ENCODE measurements around the gene CAPZA2. TPM values are rescaled to one million over a fixed set of nuclear protein-coding genes. Genes with fewer than 3 reads are reported as not detected.
"Not testable (repeated sequence)": the region's sequence is repeated elsewhere in the genome, so short reads cannot be mapped to it uniquely, and the experiment has no call there.

Gene CAPZA2
- total RNA-seq, 1 donor from 2014 or later, result 210 TPM

GRCh38 chr7:116955340-116955739, 93.0 kb downstream of the CAPZA2 start:
- Histone ChIP-seq H3K4me2 (peak overlapping the region; percentile 87), H3K9ac (no peak overlapping the region), H3K27ac (no peak overlapping the region), H3K36me3 (no peaks in the 10 kb centered on the region), H3K79me2 (ENCODE audit: low read depth) (peaks cover 3% of the 10 kb centered on the region), H3K27me3 (no peaks in the 10 kb centered on the region), H3F3A (ENCODE audit: low read depth) (peaks cover 18% of the 10 kb centered on the region), H4K20me1 (ENCODE audit: low read depth) (no peaks in the 10 kb centered on the region), H3K4me1 (peaks cover 13% of the 10 kb centered on the region), H3K4me3 (no peak overlapping the region), H3K9me3 (ENCODE audit: low read depth) (no peaks in the 10 kb centered on the region), H2AFZ (replicated peaks) (no peak overlapping the region)
- DNase-seq (ENCODE audit: low spot score), result no peak
- no peak for TF ChIP-seq EZH2phosphoT487 (IDR thresholded peaks at IDR 0.05)
- H3K9me3 Mint-ChIP-seq, result no peaks in the 10 kb centered on the region
- no peak overlapping the region for H3K27ac Mint-ChIP-seq
- H3K36me3 Mint-ChIP-seq, result no peaks in the 10 kb centered on the region
- H3K4me3 Mint-ChIP-seq, result peak overlapping the region; percentile 99
- H3K4me1 Mint-ChIP-seq, result peaks cover 22% of the 10 kb centered on the region
- no peaks in the 10 kb centered on the region for H3K27me3 Mint-ChIP-seq (ENCODE audit: insufficient read depth, low read depth)

DNA sequence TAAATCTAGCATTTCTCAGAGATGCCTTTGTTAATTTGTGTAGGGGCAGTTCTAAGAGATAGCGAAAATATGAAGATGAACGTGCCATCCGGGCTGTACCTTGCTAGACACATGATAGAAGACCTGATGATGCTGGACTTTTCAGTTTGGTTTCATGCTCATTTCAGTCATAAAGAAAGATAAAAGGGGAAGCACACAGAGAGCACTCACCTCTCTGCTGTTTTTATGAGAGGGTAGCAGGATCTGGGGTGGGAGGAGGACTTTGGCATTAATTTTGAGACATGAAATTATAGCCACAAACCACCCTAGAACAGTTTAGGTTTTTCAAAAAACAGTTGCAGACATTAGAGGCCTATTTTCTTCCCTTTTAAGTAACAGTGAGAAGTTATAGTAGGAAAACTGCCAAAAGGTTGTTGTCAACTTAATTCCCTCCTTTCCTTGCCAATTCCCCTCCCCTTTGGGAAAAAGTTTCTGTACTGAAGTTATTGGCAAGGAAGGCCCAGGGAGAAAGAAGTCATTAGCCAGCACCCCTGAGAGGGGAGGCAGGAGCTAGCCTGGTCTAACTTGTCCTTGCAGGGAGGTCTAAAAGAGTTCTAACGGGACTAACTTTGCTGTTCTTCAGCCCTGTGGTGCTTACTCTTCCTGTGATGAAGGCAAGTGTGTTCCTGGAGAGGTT, 93.6 kb downstream of the CAPZA2 start:
- H3K79me2 ChIP-seq (ENCODE audit: low read depth), result peaks cover 6% of the 10 kb centered on the region
- H3K4me1 ChIP-seq, result peaks cover 13% of the 10 kb centered on the region
- H3K27ac ChIP-seq, result no peak overlapping the region
- H4K20me1 ChIP-seq (ENCODE audit: low read depth), result no peaks in the 10 kb centered on the region
- no peak overlapping the region for H3K4me3 ChIP-seq
- no peaks in the 10 kb centered on the region for H3K36me3 Mint-ChIP-seq
- H3K27ac Mint-ChIP-seq, result no peak overlapping the region
- TF ChIP-seq EZH2 (IDR thresholded peaks at IDR 0.05), result no peak
- TF ChIP-seq CTCF (IDR thresholded peaks at IDR 0.05), result no peak
- no peak for TF ChIP-seq EZH2phosphoT487 (IDR thresholded peaks at IDR 0.05)
- peaks cover 18% of the 10 kb centered on the region for H3F3A ChIP-seq (ENCODE audit: low read depth)
- no peaks in the 10 kb centered on the region for H3K36me3 ChIP-seq
- H3K4me3 Mint-ChIP-seq, result no peak overlapping the region
- no peak overlapping the region for H3K4me2 ChIP-seq
- no peak overlapping the region for H3K9ac ChIP-seq
- H3K4me1 Mint-ChIP-seq, result peaks cover 20% of the 10 kb centered on the region
- no peak for DNase-seq (ENCODE audit: low spot score)
- no peaks in the 10 kb centered on the region for H3K27me3 Mint-ChIP-seq (ENCODE audit: insufficient read depth, low read depth)
- H3K9me3 ChIP-seq (ENCODE audit: low read depth), result no peaks in the 10 kb centered on the region
- H3K9me3 Mint-ChIP-seq, result no peaks in the 10 kb centered on the region
- no peaks in the 10 kb centered on the region for H3K27me3 ChIP-seq
- H2AFZ ChIP-seq (replicated peaks), result no peak overlapping the region

- Histone ChIP-seq H3K27me3 (no peaks in the 10 kb centered on the region), H4K20me1 (ENCODE audit: low read depth) (no peaks in the 10 kb centered on the region), H2AFZ (replicated peaks) (no peak overlapping the region), H3K4me3 (no peak overlapping the region), H3K9ac (no peak overlapping the region), H3K9me3 (ENCODE audit: low read depth) (no peaks in the 10 kb centered on the region), H3K4me1 (peaks cover 13% of the 10 kb centered on the region), H3K79me2 (ENCODE audit: low read depth) (peaks cover 6% of the 10 kb centered on the region), H3F3A (ENCODE audit: low read depth) (peaks cover 18% of the 10 kb centered on the region), H3K27ac (no peak overlapping the region), H3K4me2 (no peak overlapping the region), H3K36me3 (no peaks in the 10 kb centered on the region)
- peaks cover 2% of the 10 kb centered on the region for H3K9me3 Mint-ChIP-seq
- peaks cover 18% of the 10 kb centered on the region for H3K4me1 Mint-ChIP-seq
- H3K36me3 Mint-ChIP-seq, result peaks cover 2% of the 10 kb centered on the region
- H3K27ac Mint-ChIP-seq, result no peak overlapping the region
- H3K4me3 Mint-ChIP-seq, result no peak overlapping the region
- no peaks in the 10 kb centered on the region for H3K27me3 Mint-ChIP-seq (ENCODE audit: insufficient read depth, low read depth)
- TF ChIP-seq EZH2phosphoT487 (IDR thresholded peaks at IDR 0.05) (no peak), EZH2 (IDR thresholded peaks at IDR 0.05) (no peak), CTCF (IDR thresholded peaks at IDR 0.05) (no peak)
- no peak for DNase-seq (ENCODE audit: low spot score)
These were observed 94.1 kb downstream of the CAPZA2 start for GRCh38 chr7:116956477-116956804.

DNA sequence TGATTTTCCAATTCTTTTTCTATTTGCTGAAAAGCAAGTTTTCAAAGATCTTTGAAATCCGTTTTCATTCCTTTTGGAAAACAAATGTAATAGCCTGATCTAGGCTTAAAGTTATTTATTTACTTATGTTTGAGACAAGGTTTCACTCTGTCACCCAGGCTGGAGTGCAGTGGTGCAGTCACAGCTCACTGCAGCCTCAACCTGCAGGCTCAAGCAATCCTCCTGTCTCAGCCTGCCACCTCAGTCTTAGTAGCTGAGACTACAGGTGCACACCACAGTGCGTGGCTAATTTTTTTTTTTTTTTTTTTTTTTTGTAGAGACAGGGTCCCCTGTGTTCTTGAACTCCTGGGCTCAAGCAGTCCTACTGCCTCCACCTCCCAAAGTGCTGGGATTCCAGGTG, 95.5 kb downstream of the CAPZA2 start:
- no peak overlapping the region for H2AFZ ChIP-seq (replicated peaks)
- Mint-ChIP-seq H3K4me1 (peaks cover 11% of the 10 kb centered on the region), H3K9me3 (peaks cover 3% of the 10 kb centered on the region), H3K27me3 (ENCODE audit: insufficient read depth, low read depth) (no peaks in the 10 kb centered on the region), H3K27ac (no peak overlapping the region), H3K4me3 (no peak overlapping the region), H3K36me3 (peaks cover 5% of the 10 kb centered on the region)
- H3K4me3 ChIP-seq, result no peak overlapping the region
- TF ChIP-seq EZH2phosphoT487 (IDR thresholded peaks at IDR 0.05), result no peak
- no peak for TF ChIP-seq CTCF (IDR thresholded peaks at IDR 0.05)
- TF ChIP-seq EZH2 (IDR thresholded peaks at IDR 0.05), result no peak
- peaks cover 6% of the 10 kb centered on the region for H3K79me2 ChIP-seq (ENCODE audit: low read depth)
- peaks cover 10% of the 10 kb centered on the region for H3F3A ChIP-seq (ENCODE audit: low read depth)
- no peaks in the 10 kb centered on the region for H3K27me3 ChIP-seq
- H3K9ac ChIP-seq, result no peak overlapping the region
- no peak for DNase-seq (ENCODE audit: low spot score)
- no peaks in the 10 kb centered on the region for H3K9me3 ChIP-seq (ENCODE audit: low read depth)
- no peaks in the 10 kb centered on the region for H3K36me3 ChIP-seq
- no peaks in the 10 kb centered on the region for H4K20me1 ChIP-seq (ENCODE audit: low read depth)
- no peak overlapping the region for H3K27ac ChIP-seq
- H3K4me2 ChIP-seq, result no peak overlapping the region
- peaks cover 8% of the 10 kb centered on the region for H3K4me1 ChIP-seq

DNA sequence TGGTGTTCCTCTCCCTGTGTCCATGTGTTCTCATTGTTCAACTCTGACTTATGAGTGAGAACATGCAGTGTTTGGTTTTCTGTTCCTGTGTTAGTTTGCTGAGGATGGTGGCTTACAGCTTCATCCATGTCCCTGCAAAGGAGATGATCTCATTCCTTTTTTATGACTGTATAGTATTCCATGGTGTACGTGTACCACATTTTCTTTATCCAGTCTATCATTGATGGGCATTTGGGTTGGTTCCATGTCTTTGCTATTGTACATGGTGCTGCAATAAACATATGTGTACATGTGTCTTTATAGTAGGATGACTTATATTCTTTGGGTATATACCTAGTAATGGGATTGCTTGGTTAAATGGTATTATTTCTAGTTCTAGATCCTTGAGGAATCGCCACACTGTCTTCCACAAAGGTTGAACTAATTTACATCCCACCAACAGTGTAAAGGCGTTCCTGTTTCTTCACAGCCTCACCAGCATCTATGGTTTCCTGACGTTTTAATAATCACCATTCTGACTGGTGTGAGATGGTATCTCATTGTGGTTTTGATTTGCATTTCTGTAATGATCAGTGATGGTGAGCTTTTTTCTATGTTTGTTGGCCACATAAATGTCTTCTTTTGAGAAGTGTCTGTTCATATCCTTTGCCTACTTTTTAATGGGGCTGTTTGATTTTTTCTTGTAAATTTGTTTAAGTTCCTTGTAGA, 99.7 kb downstream of the CAPZA2 start:
- H3K36me3 Mint-ChIP-seq; H3K27ac ChIP-seq; H3K9ac ChIP-seq; H3F3A ChIP-seq (ENCODE audit: low read depth); H3K4me1 ChIP-seq; H4K20me1 ChIP-seq (ENCODE audit: low read depth); H3K79me2 ChIP-seq (ENCODE audit: low read depth); H3K27me3 Mint-ChIP-seq (ENCODE audit: insufficient read depth, low read depth); DNase-seq (ENCODE audit: low spot score); H3K4me2 ChIP-seq; H3K4me1 Mint-ChIP-seq; H3K4me3 ChIP-seq; H3K27me3 ChIP-seq; H3K9me3 Mint-ChIP-seq; H2AFZ ChIP-seq (replicated peaks); H3K9me3 ChIP-seq (ENCODE audit: low read depth); H3K27ac Mint-ChIP-seq; H3K4me3 Mint-ChIP-seq; H3K36me3 ChIP-seq: not testable (repeated sequence)
